GM23248 (cell line): Measurements from ENCODE around the gene AP1G2.

Source experiments
- EZH2 ChIP-seq: fragments of 200-600 bp; sonication (generic); IDR thresholded peaks from 2 replicates; pipeline ENCODE4 v1.6.1; 2018; ENCODE audit warnings: antibody characterized with exemption, mild to moderate bottlenecking; ENCODE audit not compliant: insufficient read depth, poor library complexity, severe bottlenecking
- EZH2phosphoT487 ChIP-seq: fragments of 200-600 bp; sonication (generic); IDR thresholded peaks from 2 replicates; pipeline ENCODE4 v1.6.1; 2018; ENCODE audit warnings: antibody characterized with exemption, moderate library complexity, mild to moderate bottlenecking, low read depth; ENCODE audit not compliant: insufficient read depth

GRCh38 chr14:23522643-23523198 is 44.9 kb downstream of the AP1G2 start:
- TF ChIP-seq EZH2 (no peak), EZH2phosphoT487 (no peak)
